NCI-H187 (cell line): Measurements from ENCODE around the gene ZBTB45.
"Not testable (repeated sequence)": the region's sequence is repeated elsewhere in the genome, so short reads cannot be mapped to it uniquely, and the experiment has no call there.

Experiments used
- DNase-seq, 2 experiments: peaks; one replicate each; lab custom pipeline; 2025; lab: John Stamatoyannopoulos, UW

ZBTB45 gene

GRCh38 chr19:58510084-58510862 is 9.3 kb downstream of the ZBTB45 start:
- no peak for DNase-seq

- no peak for DNase-seq
Measured at GRCh38 chr19:58509731-58510083, 9.9 kb downstream of the ZBTB45 start.

DNA sequence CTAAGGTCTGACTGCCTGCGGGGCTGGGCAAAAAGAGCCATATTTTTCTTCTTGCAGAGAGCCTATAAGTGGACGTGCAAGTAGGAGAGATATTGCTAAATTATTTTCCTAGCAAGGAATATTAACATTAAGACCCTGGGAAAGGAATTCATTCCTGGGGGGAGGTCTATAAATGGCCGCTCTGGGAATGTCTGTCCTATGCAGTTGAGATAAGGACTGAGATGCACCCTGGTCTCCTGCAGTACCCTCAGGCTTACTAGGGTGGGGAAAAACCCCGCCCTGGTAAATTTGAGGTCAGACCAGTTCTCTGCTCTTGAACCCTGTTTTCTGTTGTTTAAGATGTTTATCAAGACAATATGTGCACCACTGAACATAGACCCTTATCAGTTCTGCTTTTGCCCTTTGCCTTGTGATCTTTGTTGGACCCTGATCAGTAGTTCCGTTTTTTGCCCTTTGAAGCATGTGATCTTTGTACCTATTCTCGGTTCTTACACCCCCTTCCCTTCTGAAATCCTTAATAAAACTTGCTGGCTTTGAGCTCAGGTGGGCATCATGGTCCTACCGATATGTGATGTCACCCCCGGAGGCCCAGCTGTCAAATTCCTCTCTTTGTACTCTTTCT is 11.9 kb downstream of the ZBTB45 start:
- DNase-seq = not testable (repeated sequence)

DNA sequence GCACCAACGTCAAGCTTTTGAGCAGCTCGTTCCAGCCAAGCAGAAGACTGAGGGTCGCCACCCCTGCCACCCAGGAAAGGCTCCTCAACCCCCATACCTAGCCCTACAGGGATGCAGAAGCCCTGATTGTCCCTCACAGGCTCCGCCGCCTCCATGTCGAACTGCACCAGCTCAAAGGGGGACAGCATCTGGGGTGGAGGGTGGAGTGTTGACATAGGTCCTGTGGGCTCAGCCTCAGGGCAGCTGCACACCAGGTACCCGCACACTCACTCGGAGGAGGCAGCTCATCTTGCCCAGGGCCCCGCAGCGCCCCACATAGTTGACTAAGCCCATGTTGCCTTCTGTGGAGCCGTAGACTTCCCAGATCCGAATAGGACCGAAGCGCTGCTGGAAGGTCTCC is 19.4 kb downstream of the ZBTB45 start:
- DNase-seq = no peak

DNA sequence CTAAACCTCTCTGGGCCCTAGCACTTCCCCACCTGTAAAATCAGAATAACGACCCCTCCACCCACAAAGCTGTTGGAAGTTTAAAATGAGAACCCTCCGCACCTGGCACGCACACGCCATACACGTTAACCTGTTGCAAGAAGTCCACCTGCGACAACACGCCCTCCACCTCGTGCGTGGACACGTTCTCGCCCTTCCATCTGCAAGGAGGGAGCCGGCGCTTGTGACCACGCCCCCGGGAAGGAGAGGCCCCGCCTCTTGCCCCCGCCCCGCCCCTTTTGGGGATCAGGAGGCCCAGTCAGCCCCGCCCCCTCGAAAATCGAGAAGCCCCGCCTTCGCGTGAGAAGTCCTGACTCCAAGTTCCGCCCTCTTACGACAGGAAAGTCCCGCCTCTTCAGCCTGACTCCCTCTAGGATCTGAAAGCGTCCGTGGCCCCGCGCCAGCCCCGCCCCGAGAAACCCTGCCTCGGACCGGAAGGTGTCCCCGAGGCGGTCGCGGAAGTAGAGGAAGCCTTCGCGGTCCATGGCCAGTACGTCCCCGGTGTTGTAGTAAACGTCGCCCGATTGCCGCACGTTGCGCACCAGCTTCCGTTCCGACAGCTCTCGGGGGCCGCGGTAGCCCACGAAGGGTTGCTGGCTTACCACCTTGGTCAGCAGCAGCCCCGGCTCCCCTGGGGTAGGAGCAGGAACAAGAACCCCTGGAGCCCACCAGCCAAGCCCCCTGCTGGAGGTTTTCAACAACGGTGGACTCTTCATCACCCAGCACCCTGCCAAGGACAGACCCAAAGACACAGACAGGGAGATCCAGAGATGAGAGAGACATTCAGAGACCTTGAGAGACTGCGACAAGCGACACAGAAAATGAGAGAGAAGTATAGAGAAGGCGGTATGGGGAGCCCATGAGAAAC is 20.3 kb downstream of the ZBTB45 start:
- peak; percentile 98 to 99 for DNase-seq

GRCh38 chr19:58498316-58499020 is 21.1 kb downstream of the ZBTB45 start:
- no peak for DNase-seq

DNA sequence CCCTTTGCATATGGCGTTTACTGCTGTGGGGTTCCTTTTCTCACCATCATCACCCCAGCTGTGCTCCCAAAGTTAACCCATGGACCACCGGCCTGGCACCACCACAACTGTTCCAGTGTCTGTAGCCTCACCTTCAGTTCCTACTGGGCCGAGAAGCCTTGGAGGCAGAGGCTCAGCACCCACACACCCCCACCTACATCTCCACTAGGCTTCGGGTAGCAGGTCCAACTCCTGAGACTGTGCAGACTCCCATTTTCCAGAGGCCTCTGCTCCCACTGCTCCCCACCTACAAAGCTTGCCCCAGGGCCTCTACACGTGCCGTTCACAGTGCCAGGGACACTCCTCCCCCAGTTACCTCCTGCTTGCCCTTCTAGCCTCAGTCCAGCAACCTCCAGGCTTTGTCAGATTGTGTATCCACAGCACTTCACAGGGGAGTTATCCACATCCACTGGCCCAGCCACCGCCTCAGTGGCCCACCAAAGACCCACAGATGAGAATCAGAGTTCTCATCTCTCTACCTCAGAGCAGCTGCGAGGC is 21.9 kb downstream of the ZBTB45 start:
- DNase-seq = no peak

- DNase-seq = no peak
Measured at GRCh38 chr19:58492265-58492664, 27.3 kb downstream of the ZBTB45 start.

GRCh38 chr19:58491393-58491792 is 28.2 kb downstream of the ZBTB45 start:
- no peak for DNase-seq

DNA sequence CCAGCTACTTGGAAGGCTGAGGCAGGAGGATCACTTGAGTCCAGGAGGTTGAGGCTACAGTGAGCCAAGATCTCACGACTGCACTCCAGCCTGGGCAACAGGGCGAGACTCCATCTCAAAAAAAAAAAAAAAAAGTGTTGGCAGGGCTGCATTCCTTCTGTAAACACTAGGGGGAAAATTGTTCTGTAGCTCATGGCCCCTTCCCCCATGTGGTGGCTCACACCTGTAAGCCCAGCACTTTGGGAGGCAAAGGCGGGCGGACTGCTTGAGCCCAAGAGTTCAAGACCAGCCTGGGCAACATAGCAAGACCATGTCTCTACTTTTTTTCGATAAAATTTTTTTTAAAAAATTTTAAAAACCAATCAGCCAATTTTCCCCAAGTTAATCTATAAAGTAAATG is 35.3 kb downstream of the ZBTB45 start:
- DNase-seq = not testable (repeated sequence)

DNA sequence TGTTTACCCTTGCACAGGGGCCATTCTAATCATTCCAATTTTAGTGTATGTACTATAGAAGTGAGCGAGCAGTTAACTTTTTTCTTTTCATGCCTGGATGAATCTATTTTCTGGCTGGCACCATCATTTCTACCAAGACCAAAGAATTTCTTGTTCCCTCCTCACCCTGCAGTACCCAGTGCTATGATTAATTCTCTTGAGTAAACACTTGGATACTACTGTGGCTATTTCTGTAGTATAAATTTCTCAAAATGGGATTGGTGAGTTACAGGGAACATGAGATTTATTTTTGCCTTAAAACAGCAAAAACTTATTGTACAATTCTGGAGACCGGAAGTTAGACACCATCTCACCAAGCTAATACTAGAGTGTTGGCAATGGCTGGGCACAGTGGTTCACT is 35.8 kb downstream of the ZBTB45 start:
- no peak for DNase-seq

DNA sequence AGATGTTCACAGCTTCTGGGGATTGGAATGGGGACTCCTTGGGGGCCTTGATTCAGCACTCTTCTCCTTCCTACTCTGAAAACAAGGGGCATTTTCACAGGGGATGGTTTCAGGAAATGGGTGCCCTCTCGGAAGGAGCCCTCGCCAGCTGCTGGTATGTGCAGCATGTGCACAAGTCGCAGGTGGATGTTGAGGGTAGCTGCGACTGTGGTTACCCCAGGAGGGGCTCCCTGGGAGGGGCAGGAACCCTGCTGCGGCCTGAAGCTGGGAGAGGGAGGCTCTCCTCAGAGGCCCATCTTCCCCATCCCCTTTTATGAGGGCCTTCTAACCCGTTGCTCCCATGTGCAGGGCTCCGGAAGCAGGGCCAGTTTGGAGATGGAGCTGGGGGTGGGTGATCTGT is 37.2 kb downstream of the ZBTB45 start:
- DNase-seq = no peak

DNA sequence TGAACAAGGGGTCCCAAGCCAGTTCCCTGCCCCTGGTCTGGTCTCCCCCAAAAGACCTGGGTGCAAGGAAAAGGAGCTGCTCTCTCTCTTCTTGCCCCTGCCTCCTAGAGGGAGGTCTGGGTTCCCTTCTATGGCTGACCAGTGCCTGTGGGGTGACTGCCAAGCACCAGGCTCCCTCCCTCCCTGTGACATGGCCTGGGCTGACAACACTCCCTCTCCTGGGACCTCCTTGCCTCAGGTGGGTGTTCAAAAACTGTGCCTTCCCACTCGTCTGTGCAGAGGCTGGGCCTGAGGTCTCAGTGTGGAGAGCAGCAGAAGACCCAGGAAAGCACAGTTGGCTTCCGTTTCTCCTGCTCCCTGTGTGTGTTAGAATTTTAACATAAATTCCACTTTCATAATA is 38.8 kb downstream of the ZBTB45 start:
- DNase-seq = no peak

- DNase-seq = no peak
Measured at GRCh38 chr19:58480481-58480830, 39.2 kb downstream of the ZBTB45 start.

DNA sequence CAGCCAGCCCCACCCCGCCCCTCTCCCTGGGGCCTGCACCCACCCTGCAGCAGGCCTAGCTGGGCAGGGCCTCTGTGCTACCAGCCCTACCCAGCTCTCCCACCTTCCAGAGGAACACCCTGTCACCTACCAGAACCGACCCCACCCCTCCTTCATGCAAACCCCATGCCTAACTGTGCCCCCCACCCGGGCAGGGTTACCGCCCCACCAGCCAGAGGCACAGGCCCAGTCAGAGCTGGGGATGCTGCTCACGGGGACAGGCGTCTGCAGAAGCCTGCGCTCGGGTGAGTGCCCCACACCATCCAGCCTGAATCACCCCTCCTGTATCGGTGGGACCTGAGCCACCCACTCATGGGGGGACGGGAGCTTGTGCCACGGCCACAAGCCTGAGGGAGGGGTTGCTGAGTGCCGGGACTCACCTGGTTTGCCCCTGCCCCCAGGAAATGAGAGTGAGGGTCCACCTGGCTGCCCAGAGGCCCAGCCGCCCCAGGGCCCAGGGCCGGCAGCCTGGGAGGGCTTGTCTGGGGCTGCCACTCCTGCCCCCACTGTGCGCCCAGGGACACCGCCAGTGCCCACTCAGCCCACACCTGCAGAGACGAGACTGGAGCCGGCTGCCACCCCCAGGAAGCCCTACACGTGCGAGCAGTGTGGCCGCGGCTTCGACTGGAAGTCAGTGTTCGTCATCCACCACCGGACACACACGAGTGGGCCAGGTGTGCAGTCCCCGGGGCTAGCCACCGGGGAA is 39.7 kb downstream of the ZBTB45 start:
- no peak for DNase-seq

GRCh38 chr19:58479303-58479702 is 40.3 kb downstream of the ZBTB45 start:
- DNase-seq = no peak

GRCh38 chr19:58477871-58478270 is 41.7 kb downstream of the ZBTB45 start:
- DNase-seq = no peak

GRCh38 chr19:58477130-58477529 is 42.5 kb downstream of the ZBTB45 start:
- no peak for DNase-seq

DNA sequence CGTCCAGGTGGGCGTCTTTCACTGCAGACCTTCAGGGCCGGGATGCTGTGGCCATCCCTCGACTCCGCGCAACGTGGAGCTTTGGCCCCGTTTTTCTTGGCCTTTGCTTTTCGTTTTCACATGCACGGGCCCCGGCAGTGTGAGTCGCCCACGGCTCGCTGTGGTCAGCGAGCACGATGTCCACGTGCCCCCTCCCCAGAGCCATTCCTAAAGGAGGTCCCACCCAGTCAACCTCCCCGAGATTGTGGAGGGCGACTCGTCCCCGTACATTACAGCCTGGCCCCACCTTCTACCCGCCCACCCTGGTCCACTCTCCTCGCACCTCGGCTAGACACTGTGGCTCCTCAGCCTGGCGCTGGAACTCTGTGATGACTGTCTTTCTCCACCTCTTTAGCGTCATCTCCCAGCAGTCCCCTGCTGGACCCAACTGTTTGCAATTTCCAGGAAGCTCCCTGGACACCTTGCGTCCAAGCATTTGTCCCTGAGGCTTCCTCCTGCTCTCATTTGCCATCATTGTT is 43.1 kb downstream of the ZBTB45 start:
- no peak for DNase-seq

DNA sequence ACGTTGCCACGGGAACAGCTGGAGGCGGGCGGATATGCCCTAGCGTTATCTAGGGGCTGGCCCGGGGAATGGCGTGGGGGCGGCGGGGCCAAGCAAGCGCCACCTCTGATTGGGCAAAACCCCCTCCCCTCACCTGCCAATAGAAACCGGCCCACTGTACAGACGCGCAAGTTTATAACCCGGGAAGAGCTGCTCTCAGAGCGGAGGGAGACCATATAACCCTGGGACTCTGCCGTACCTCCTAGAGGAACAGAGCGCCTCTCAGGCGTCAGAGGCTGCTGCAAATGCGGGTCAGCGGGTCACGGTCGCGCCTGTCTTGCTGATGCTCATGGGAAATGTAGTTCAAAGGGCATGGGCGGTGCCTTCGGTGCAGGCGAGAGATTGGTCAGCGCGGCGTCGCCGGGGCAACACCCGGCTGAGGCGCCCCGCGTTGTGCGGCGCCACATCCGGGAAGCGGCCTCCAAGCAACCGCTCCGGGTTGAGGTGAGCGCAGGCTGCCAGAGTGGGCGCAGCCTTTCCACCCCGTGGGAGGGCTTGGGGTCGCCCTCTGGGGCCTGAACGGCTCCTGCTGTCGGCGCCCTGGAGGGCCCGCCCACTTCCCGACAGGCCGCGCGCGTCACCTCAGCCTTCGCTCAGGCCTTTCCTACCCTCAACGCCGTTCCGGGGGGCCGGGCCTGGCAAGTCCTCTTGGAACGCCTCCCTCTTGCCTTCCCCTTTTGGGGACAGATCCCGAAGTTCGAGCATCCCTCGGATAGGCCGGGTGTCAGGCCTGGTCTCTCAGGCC is 43.7 kb downstream of the ZBTB45 start, which contains the start of gene ZNF446:
Gene ZNF446 (plus strand): TSS at position 639 of the 784 bp plus-strand sequence. CDS start 867 bp downstream, outside the sequence.
- peak; percentile 92 to 95 for DNase-seq
